GM12874 (cell line): ENCODE data around the gene MUC21.

Source experiments
- TF ChIP-seq, protein P1 (sequence below): IDR thresholded peaks from 2 replicates; pipeline ENCODE4 v1.5.1; 2011; ENCODE audit warnings: low read depth, mild to moderate bottlenecking, control low read depth, low read length, moderate library complexity; ENCODE audit not compliant: insufficient read depth

Gene MUC21

DNA sequence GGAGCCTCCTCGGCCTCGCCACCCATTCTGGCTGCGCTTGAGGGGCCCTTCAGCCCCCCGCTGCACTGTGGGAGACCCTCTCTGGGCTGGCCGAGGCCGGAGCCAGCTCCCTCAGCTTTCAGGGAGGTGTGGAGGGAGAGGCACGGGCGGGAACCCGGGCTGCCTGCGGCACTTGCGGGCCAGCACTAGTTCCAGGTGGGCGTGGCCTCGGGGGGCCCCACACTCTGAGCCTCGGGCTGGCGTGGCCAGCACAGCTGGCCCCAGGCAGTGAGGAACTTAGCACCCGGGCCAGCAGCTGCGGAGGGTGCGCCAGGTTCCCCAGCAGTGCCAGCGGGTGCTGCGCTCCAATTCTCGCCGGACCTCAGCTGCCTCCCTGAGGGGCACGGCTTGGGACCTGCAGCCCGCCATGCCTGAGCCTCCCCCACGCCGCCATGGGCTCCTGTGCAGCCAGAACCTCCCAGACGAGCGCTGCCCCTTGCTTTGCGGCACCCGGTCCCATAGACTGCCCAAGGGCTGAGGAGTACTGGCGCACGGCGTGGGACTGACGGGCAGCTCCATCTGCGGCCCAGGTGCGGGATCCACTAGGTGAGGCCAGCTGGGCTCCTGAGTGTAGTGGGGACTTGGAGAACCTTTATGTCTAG lies 33.3 kb downstream of the MUC21 start:
- TF ChIP-seq, protein P1, sequence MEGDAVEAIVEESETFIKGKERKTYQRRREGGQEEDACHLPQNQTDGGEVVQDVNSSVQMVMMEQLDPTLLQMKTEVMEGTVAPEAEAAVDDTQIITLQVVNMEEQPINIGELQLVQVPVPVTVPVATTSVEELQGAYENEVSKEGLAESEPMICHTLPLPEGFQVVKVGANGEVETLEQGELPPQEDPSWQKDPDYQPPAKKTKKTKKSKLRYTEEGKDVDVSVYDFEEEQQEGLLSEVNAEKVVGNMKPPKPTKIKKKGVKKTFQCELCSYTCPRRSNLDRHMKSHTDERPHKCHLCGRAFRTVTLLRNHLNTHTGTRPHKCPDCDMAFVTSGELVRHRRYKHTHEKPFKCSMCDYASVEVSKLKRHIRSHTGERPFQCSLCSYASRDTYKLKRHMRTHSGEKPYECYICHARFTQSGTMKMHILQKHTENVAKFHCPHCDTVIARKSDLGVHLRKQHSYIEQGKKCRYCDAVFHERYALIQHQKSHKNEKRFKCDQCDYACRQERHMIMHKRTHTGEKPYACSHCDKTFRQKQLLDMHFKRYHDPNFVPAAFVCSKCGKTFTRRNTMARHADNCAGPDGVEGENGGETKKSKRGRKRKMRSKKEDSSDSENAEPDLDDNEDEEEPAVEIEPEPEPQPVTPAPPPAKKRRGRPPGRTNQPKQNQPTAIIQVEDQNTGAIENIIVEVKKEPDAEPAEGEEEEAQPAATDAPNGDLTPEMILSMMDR: no peak

DNA sequence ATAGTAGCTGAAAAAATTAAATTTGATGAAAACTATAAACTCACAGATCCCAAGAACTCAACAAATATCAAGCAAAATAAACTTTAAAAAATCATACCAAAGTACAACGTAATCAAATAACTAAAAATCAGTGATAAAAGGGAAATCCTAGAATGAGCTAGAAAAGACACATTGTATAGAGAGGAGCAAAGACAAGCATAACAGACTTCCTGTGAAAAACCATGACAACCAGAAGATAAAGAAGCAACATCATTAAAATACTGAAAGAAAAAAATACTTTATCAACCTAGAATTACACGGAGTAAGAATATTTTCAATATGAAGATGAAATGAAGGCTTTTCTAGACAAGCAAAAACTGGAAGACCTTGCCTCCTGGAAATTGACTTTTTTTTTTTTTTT lies 36.5 kb downstream of the MUC21 start:
- TF ChIP-seq, protein P1: no peak

DNA sequence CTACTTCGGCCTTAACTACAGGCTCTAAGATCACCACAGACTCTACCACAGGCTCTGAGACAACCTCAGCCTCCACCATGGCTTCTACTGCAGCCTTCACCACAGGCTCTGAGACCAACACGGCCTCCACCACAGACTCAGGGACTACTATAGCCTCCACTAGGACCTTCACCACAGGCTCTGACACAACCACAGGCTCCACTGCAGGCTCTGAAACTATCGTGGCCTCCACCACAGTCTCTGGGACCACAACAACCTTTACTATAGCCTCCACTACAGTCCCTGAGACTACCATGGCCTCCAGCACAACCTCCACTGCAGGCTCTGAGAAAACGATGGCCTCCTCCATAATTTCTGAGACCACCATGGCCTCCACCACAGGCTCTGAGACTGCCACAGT lies 42.1 kb downstream of the MUC21 start:
- TF ChIP-seq, protein P1: no peak

DNA sequence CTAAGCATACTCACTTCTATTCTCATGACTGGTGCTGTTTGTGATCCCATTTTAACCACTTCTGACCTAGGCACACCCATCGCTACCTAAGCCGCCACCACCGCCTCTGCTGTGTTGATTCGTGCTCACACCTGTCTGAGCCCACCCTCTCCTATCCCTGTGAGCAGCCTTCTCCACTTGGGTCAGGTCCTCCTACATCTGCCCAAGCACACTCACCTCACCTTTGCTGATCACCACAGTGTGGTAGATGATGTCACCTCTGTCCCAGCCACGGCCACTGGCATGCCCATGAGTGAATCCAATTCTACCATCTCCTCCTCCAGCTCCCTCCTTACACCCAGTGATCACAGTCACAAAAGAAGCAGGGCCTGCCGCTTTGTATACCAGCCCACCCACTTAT lies 47.6 kb downstream of the MUC21 start:
- TF ChIP-seq, protein P1: no peak

GRCh38 chr6:31033075-31033474 lies 49.6 kb downstream of the MUC21 start:
- TF ChIP-seq, protein P1: no peak

DNA sequence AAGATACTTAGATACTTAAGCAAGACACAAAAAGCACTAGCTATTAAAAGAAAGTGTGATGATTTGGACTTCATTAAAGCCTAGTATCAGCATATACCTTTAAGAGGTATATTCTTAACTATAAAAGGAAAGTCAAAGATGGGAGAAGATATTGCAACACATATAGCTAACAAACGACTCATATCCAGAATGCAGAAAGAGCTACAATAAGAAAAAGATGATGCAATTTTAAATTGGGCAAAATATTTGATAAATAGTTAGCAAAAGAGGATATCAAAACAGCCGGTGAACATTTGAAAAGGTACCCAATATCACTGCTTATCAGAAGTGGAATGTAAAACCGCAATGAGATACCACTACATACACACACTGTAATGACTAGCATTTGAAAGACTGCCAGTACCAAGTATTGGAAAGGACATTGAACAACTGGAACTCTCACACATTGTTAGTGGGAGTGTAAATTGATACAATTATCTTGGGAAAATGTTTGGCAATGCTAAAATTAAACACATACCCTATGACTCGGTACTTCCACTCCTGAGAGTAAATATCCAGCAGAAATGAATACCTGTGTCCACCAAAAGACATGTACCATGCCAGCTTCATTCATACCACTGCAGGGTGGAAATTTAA lies 52.5 kb downstream of the MUC21 start:
- TF ChIP-seq, protein P1: no peak

- TF ChIP-seq, protein P1: no peak
Measured at GRCh38 chr6:31037169-31037568, 53.7 kb downstream of the MUC21 start.
